CD14-positive monocyte (primary cell): ENCODE data around the gene RRAD. TPM values are rescaled to one million over a fixed set of nuclear protein-coding genes. Genes with fewer than 3 reads are reported as not detected.
"Not testable (repeated sequence)": the region's sequence is repeated elsewhere in the genome, so short reads cannot be mapped to it uniquely, and the experiment has no call there.

ENCODE experiments used
- DNase-seq, 3 donors: peaks; one replicate each; pipeline ENCODE4 v3.0.0-alpha.2; 2011 to 2022
- H2AFZ ChIP-seq: 2 replicates; pipeline ENCODE4 v1.6.0; 2012; ENCODE audit warnings: mild to moderate bottlenecking, low read depth, low read length, inconsistent platforms; ENCODE audit not compliant: insufficient read depth, poor library complexity, severe bottlenecking
- H3K27ac ChIP-seq, 2 donors: 1 replicate in 1 of 2; 2 replicates in 1 of 2; pipeline ENCODE4 v1.5.1; 2012 to 2013; ENCODE audit warnings: low read length in 2 of 2, control low read depth in 1 of 2, inconsistent platforms in 1 of 2, low read depth in 1 of 2, mild to moderate bottlenecking in 1 of 2
- H3K27me3 ChIP-seq, 2 donors: one replicate each; pipeline versions ENCODE4 v1.6.0 to v1.6.1; 2011 to 2013; ENCODE audit warnings: low read length in 2 of 2; ENCODE audit not compliant: control insufficient read depth in 2 of 2, insufficient read depth in 2 of 2
- H3K36me3 ChIP-seq, 2 donors: replicated peaks in 1 of 2; 1 replicate in 1 of 2; 2 replicates in 1 of 2; pipeline versions ENCODE4 v1.5.1 to v1.6.1; 2012 to 2013; ENCODE audit warnings: low read length in 2 of 2, control low read depth in 1 of 2, inconsistent platforms in 1 of 2, mild to moderate bottlenecking in 1 of 2; ENCODE audit not compliant: insufficient read depth in 2 of 2, control insufficient read depth in 1 of 2
- H3K4me1 ChIP-seq, 2 donors: 1 replicate in 1 of 2; 2 replicates in 1 of 2; pipeline versions ENCODE4 v1.5.1 to v1.6.1; 2012 to 2013; ENCODE audit warnings: low read length in 2 of 2, control low read depth in 1 of 2, inconsistent platforms in 1 of 2, mild to moderate bottlenecking in 1 of 2, moderate library complexity in 1 of 2; ENCODE audit not compliant: insufficient read depth in 2 of 2, control insufficient read depth in 1 of 2
- H3K4me2 ChIP-seq: replicated peaks from 2 replicates; pipeline ENCODE3; 2012; ENCODE audit warnings: low read length, moderate library complexity, mild to moderate bottlenecking; ENCODE audit not compliant: poor library complexity, severe bottlenecking; ENCODE audit errors: extremely low read depth
- H3K4me3 ChIP-seq, 3 experiments: fragments of 200-600 bp in 1 of 3; sonication (generic) in 1 of 3; replicated peaks in 1 of 3; 1 replicate in 2 of 3; 2 replicates in 1 of 3; pipeline ENCODE4 v1.5.1; 2011 to 2013; ENCODE audit warnings: low read length in 3 of 3, mild to moderate bottlenecking in 3 of 3, control low read depth in 2 of 3, low read depth in 2 of 3, inconsistent platforms in 1 of 3, moderate library complexity in 1 of 3
- H3K79me2 ChIP-seq: 2 replicates; pipeline ENCODE4 v1.6.0; 2012; ENCODE audit warnings: mild to moderate bottlenecking, control low read depth, inconsistent platforms, low read length, moderate library complexity; ENCODE audit not compliant: insufficient read depth
- H3K9ac ChIP-seq: 2 replicates; pipeline ENCODE4 v1.6.0; 2017; ENCODE audit warnings: low read length, mild to moderate bottlenecking; ENCODE audit not compliant: insufficient read depth, poor library complexity, severe bottlenecking
- H3K9me3 ChIP-seq, 2 donors: replicated peaks in 1 of 2; 1 replicate in 1 of 2; 2 replicates in 1 of 2; pipeline versions ENCODE4 v1.5.1 to v1.6.1; 2012 to 2013; ENCODE audit warnings: low read length in 2 of 2, control low read depth in 1 of 2; ENCODE audit not compliant: control insufficient read depth in 1 of 2, insufficient read depth in 1 of 2
- H4K20me1 ChIP-seq: 2 replicates; pipeline ENCODE4 v1.6.0; 2012; ENCODE audit warnings: mild to moderate bottlenecking, low read length, control low read depth, moderate library complexity; ENCODE audit not compliant: insufficient read depth
- H3K27ac Mint-ChIP-seq, 7 donors: one replicate each; pipeline ENCODE4 v1.8.0; 2020; ENCODE audit warnings: mild to moderate bottlenecking in 7 of 7, mixed read lengths in 7 of 7, moderate library complexity in 6 of 7, inconsistent platforms in 2 of 7
- H3K27me3 Mint-ChIP-seq, 3 donors: one replicate each; pipeline ENCODE4 v1.8.0; 2021 to 2022; ENCODE audit warnings: low read depth in 3 of 3, mild to moderate bottlenecking in 3 of 3, mixed read lengths in 3 of 3, moderate library complexity in 3 of 3, inconsistent platforms in 1 of 3
- H3K36me3 Mint-ChIP-seq, 2 donors: one replicate each; pipeline ENCODE4 v1.8.0; 2020; ENCODE audit warnings: mixed read lengths in 2 of 2, inconsistent platforms in 1 of 2, mild to moderate bottlenecking in 1 of 2
- H3K4me1 Mint-ChIP-seq: one replicate; pipeline ENCODE4 v1.8.0; 2020; ENCODE audit warnings: mild to moderate bottlenecking, mixed read lengths
- H3K4me3 Mint-ChIP-seq, 2 donors: one replicate each; pipeline ENCODE4 v1.8.0; 2020; ENCODE audit warnings: mild to moderate bottlenecking in 2 of 2, mixed read lengths in 2 of 2, moderate library complexity in 1 of 2
- H3K9me3 Mint-ChIP-seq, 7 donors: one replicate each; pipeline ENCODE4 v1.8.0; 2020 to 2022; ENCODE audit warnings: mixed read lengths in 7 of 7, mild to moderate bottlenecking in 6 of 7, moderate library complexity in 6 of 7, inconsistent platforms in 2 of 7
- WGBS: methylation state at CpG from one replicate; pipeline ENCODE4 v1.1.5; 2013; ENCODE audit warnings: missing lambda C conversion rate; ENCODE audit not compliant: insufficient coverage; 5-methylcytosine and 5-hydroxymethylcytosine counted together
- intact Hi-C, 2 donors: fragments of 100-400 bp; cut with micrococcal nuclease; formaldehyde crosslinking; loops; one replicate each; pipeline versions ENCODE4 v1.15.0 to v1.15.1; 2023
- polyA plus RNA-seq, 3 donors: library from polyadenylated mRNA; depleted of rRNA in 1 of 3; unstranded in 2 of 3; stranded (reverse) in 1 of 3; fragments of 300-500 nt in 2 of 3; fragments of >200 nt in 1 of 3; fragmentation: Illumina TruSeq in 2 of 3; gene quantifications; 1 replicate in 2 of 3; 2 replicates in 1 of 3; pipeline ENCODE4 v1.2.3, GENCODE V29; 2012 to 2021
- TF ChIP-seq, protein P1 (sequence below): fragments of 200-600 bp; IDR thresholded peaks from one replicate; pipeline ENCODE4 v1.8.0; 2022; ENCODE audit warnings: antibody characterized with exemption, mild to moderate bottlenecking

RRAD gene
- polyA plus RNA-seq, 3 donors, result 0.42 to 1.9 (median 0.55) TPM

DNA sequence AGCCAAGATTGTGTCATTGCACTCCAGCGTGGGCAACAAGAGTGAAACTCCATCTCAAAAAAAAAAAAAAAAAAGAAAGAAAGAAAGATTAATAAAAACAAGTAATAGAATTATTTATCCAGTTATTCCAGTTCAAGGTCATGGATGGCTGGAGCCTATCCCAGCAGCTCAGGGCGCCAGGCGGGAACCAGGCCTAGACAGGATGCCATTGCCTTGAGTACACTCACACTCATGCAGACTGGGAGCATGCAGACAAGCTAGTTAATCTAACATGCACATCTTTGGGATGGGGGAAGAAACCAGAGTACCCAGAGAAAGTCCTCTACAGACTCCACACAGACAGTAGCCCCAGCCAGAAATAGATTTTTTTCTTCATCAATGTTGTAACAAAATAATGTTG is 27.1 kb downstream of the RRAD start:
- no peaks in the 10 kb centered on the region for H3K9me3 Mint-ChIP-seq
- no peak for DNase-seq
- no peak overlapping the region for H3K4me3 Mint-ChIP-seq
- Histone ChIP-seq H3K4me2 (no peak overlapping the region), H3K4me3 (no peak overlapping the region), H3K36me3 (no peaks in the 10 kb centered on the region), H3K79me2 (no peaks in the 10 kb centered on the region), H3K4me1 (no peaks in the 10 kb centered on the region), H4K20me1 (no peaks in the 10 kb centered on the region), H3K27ac (no peak overlapping the region), H2AFZ (no peak overlapping the region), H3K9me3 (no peaks in the 10 kb centered on the region), H3K9ac (no peak overlapping the region), H3K27me3 (no peaks in the 10 kb centered on the region)
- H3K4me1 Mint-ChIP-seq, result peaks cover 4% of the 10 kb centered on the region
- peaks cover 4 to 9% (median 8%) of the 10 kb centered on the region in 3 donors for H3K27me3 Mint-ChIP-seq
- TF ChIP-seq, protein P1, sequence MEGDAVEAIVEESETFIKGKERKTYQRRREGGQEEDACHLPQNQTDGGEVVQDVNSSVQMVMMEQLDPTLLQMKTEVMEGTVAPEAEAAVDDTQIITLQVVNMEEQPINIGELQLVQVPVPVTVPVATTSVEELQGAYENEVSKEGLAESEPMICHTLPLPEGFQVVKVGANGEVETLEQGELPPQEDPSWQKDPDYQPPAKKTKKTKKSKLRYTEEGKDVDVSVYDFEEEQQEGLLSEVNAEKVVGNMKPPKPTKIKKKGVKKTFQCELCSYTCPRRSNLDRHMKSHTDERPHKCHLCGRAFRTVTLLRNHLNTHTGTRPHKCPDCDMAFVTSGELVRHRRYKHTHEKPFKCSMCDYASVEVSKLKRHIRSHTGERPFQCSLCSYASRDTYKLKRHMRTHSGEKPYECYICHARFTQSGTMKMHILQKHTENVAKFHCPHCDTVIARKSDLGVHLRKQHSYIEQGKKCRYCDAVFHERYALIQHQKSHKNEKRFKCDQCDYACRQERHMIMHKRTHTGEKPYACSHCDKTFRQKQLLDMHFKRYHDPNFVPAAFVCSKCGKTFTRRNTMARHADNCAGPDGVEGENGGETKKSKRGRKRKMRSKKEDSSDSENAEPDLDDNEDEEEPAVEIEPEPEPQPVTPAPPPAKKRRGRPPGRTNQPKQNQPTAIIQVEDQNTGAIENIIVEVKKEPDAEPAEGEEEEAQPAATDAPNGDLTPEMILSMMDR, result no peak
- no peaks in the 10 kb centered on the region for H3K36me3 Mint-ChIP-seq
- intact Hi-C loops, result loop anchor here in 1 of 2 donors (5.0 kb wide), 1 partner anchor 34 kb away; the partner anchor contains the start of gene CIAO2B
- no peak overlapping the region for H3K27ac Mint-ChIP-seq
- WGBS, result no CpG with 5 or more reads among the region's 3 CpGs

DNA sequence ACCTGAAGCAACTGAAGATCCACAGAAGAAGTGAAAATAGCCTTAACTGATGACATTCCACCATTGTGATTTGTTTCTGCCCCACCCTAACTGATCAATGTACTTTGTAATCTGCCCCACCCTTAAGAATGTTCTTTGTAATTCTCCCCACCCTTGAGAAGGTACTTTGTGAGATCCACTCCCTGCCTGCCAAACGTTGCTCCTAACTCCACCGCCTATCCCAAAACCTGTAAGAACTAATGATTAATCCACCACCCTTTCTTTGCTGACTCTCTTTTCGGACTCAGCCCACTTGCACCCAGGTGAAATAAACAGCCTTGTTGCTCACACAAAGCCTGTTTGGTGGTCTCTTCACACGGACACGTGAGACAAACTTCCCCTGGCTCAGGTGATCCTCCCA is 28.7 kb downstream of the RRAD start:
- not testable (repeated sequence) for H3K9ac ChIP-seq, H3K9me3 ChIP-seq, DNase-seq, H2AFZ ChIP-seq, H3K79me2 ChIP-seq, H3K4me3 ChIP-seq, H3K4me3 Mint-ChIP-seq, H3K36me3 ChIP-seq, H3K36me3 Mint-ChIP-seq, H3K27ac ChIP-seq, H3K4me2 ChIP-seq, H3K4me1 Mint-ChIP-seq, H3K4me1 ChIP-seq, H3K9me3 Mint-ChIP-seq, H3K27ac Mint-ChIP-seq, H3K27me3 ChIP-seq, H4K20me1 ChIP-seq, H3K27me3 Mint-ChIP-seq
- intact Hi-C loops, result loop anchor here in 1 of 2 donors (5.0 kb wide), 1 partner anchor 36 kb away; the partner anchor contains the start of gene CIAO2B
- 90% methylated on average over 2 of the region's 5 CpGs for WGBS
